GM20000 (cell line): ENCODE data around the gene MMP12.
"Not testable (repeated sequence)": the region's sequence is repeated elsewhere in the genome, so short reads cannot be mapped to it uniquely, and the experiment has no call there.

Experiments used
- DNase-seq: peaks from one replicate; pipeline ENCODE4 v3.0.0; 2012; ENCODE audit warnings: low spot score
- TF ChIP-seq, protein P1 (sequence below): IDR thresholded peaks from 2 replicates; pipeline ENCODE4 v1.5.1; 2012; ENCODE audit warnings: mild to moderate bottlenecking, control low read depth; ENCODE audit errors: extremely low read depth, missing control alignments

MMP12 gene

DNA sequence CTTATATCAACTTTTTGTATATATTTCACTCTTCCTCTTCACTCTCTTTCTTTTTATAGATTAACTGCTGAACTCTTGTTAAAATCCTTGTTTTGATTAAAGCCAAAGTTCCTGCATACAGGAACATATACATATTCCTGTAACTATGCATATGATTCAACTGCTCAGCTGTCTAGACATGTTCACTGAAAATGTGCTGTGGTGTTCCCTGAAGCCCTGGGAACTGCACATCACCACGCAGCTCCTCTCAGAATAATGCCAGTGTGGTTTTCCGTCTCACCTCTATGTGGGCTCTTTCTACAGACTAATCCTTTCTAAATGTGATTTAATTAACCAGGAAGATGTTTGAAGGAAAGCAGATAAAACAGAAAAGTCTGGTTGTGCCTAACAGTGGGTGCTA is 25.6 kb upstream of the MMP12 start:
- no peak for DNase-seq
- TF ChIP-seq, protein P1, sequence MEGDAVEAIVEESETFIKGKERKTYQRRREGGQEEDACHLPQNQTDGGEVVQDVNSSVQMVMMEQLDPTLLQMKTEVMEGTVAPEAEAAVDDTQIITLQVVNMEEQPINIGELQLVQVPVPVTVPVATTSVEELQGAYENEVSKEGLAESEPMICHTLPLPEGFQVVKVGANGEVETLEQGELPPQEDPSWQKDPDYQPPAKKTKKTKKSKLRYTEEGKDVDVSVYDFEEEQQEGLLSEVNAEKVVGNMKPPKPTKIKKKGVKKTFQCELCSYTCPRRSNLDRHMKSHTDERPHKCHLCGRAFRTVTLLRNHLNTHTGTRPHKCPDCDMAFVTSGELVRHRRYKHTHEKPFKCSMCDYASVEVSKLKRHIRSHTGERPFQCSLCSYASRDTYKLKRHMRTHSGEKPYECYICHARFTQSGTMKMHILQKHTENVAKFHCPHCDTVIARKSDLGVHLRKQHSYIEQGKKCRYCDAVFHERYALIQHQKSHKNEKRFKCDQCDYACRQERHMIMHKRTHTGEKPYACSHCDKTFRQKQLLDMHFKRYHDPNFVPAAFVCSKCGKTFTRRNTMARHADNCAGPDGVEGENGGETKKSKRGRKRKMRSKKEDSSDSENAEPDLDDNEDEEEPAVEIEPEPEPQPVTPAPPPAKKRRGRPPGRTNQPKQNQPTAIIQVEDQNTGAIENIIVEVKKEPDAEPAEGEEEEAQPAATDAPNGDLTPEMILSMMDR: no peak

DNA sequence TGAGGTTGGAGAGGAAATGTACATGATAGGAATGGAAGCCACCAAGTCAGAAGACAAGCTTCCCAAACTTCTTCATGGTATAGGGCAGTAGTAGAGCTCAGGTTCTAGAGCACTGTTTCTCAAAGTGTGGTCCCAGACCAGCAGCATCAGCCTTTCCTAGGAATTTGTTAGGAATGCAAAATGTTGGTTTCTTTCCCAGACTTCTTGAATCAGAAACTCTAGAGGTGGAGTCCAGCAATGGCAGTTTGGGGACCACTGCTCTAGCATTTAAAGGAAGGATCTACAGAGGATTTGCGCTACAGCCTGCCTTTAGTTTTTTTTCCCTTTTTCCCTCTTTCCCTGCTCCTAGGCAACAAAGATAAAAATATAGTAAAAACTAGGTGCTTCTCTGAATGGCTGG is 17.0 kb upstream of the MMP12 start:
- TF ChIP-seq, protein P1: no peak
- DNase-seq: no peak

DNA sequence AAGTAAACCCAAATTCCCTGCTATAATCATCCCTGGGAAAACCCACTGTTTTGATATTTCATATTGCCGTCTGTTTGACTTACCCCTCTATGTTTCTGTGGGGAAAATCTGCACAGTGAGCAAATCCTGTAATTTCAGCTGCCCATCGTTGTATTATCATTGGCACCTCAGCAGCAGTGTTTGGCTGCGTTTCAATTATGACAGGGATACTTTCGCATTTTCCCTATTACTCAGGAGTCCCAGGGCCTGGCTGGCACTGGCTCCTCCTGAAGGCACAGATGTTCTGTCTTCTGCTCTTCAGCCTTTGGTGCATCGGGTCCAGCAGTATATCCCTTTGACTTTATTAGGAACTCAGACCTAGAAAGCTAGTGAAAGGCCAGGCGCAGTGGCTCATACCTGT is 12.2 kb upstream of the MMP12 start:
- TF ChIP-seq, protein P1: no peak
- no peak for DNase-seq

DNA sequence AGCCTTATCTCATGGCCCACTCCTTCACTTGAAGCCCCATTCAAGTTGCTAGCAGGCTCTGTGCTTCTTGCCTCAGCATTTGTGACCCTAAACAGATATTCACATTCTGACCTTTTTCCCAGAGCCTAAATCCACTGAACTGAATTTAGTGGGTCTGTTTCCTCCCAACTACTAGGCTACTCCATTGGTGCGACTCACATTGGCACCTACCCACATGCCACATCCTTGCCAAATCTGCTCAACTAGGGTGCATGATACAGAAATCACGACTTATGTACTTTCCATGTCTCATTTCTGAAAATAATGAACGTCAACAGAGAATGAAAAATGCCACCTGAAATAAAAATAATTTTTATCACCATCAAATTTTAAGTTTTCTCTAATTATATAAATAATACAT is 8.4 kb upstream of the MMP12 start:
- DNase-seq: no peak
- TF ChIP-seq, protein P1: no peak

DNA sequence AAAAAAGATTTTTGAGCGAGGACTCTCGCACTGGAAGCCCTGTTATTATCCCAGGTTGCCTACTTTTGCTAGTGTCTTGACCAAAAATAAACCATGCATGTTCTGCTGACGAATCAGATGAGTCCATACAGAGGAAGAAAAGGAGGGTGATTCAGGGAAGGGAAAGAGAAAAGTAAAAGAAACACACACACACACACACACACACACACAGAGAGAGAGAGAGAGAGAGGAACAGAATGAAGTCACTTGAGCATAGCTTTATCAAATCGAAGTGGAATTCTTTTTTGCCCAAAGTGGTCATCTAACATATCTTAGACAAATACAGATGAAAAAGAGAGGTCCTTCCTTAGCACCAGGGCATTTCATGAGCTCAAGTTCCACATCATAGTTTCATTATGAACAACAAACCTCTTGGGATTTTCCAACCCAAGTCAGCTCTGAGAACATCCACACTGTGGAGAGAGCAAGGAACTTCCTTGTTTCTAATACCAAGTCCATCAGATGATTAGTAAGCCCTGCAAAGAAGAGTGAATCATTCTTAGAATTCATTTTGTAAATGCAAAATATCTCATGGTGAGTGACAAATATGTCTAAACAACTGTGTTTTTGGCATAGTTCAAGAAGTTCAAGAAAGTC is 7.7 kb upstream of the MMP12 start:
- TF ChIP-seq, protein P1: no peak

DNA sequence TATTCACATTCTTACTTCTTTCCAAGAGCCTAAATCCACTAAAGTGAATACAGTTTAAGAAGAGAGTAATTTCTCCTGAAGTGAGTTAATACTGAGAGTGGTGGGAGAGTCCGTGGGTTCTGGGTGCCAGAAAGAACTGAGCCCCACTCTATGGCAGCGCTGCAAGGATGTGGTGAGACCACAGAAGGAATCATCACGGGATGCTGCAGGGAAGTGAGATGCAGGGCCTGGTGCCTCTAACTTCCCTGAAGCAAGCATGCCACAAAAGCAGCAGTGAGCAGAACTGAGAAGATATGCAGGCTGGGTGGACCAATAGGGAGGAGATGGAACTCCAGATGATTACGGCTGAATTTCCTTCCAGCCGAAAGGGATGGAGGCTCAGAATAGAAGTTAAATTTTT is 5.0 kb upstream of the MMP12 start:
- no peak for DNase-seq
- TF ChIP-seq, protein P1: no peak

More for the DNA sequence above, 7.7 kb upstream of the MMP12 start:
- peak; percentile 8 for DNase-seq

DNA sequence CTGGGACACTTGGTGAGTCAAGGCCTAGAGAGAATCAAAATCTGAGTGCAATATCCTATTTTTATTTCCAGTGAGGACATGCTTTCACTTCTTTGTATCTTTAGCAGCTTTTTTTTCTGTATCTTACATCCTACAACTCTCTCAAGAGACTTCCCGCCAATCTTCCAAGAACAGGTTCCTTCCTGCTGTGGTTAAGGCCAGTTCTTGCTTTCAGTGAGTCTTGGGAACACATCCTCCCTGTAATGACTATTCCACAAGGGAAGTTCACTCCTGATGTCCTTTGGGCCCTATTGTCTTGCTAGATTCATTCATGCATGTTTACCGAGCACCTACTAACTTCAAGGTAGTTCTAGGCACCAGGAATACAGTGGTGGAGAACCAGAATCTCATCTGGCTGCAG is 3.8 kb upstream of the MMP12 start:
- no peak for DNase-seq
- TF ChIP-seq, protein P1: no peak

DNA sequence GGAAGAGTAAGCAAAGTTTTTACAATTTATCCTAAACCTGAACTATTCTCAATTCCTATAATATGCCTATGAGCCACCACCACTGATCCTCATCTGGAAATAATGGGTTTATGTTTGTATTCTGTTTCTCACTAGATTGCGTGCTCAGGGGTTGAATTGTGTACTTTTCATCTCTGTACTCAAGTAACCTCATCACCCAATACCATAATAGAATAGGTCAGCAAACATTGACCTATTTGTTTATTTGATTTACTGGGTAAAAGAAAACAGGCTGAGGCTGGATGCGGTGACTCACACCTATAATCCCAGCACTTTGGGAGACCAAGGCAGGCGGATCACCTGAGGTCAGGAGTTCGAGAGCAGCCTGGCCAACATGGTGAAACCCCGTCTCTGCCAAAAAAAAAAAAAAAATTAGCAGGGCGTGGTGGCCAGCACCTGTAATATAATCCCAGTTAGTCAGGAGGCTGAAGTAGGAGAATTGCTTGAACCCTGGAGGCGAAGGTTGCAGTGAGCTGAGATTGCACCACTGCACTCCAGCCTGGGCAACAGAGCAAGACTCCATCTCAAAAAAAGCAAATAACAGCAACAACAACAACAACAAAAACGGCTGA is 5.3 kb downstream of the MMP12 start:
- not testable (repeated sequence) for DNase-seq
